Spleen (tissue), 11 donors: ENCODE data around the gene FAM171A2. TPM values are rescaled to one million over a fixed set of nuclear protein-coding genes. Genes with fewer than 3 reads are reported as not detected.
"Not testable (repeated sequence)": the region's sequence is repeated elsewhere in the genome, so short reads cannot be mapped to it uniquely, and the experiment has no call there.

Experiments used
- DNase-seq: peaks from one replicate; pipeline ENCODE4 v3.0.0-alpha.2; 2020
- H3K27ac ChIP-seq, 8 donors: fragments of 200-600 bp; sonication (generic) in 7 of 8; 1 replicate in 4 of 8; 2 replicates in 4 of 8; pipeline versions ENCODE4 v1.5.0 to v1.8.0; 2016 to 2021; ENCODE audit warnings: inconsistent platforms in 4 of 8, mild to moderate bottlenecking in 4 of 8, moderate library complexity in 1 of 8
- H3K27me3 ChIP-seq, 7 donors: fragments of 200-600 bp; sonication (generic) in 6 of 7; replicated peaks in 1 of 7; 1 replicate in 4 of 7; 2 replicates in 3 of 7; pipeline versions ENCODE4 v1.5.0 to v1.8.0; 2016 to 2021; ENCODE audit warnings: inconsistent platforms in 3 of 7, mild to moderate bottlenecking in 1 of 7
- H3K36me3 ChIP-seq, 6 donors: fragments of 200-600 bp; sonication (generic) in 5 of 6; 1 replicate in 4 of 6; 2 replicates in 2 of 6; pipeline versions ENCODE4 v1.5.0 to v1.8.0; 2016 to 2021; ENCODE audit warnings: inconsistent platforms in 2 of 6
- H3K4me1 ChIP-seq, 6 donors: fragments of 200-600 bp; sonication (generic) in 5 of 6; 1 replicate in 3 of 6; 2 replicates in 3 of 6; pipeline versions ENCODE4 v1.5.0 to v1.8.0; 2016 to 2021; ENCODE audit warnings: inconsistent platforms in 3 of 6
- H3K4me3 ChIP-seq, 8 donors: fragments of 200-600 bp; sonication (generic) in 7 of 8; 1 replicate in 4 of 8; 2 replicates in 4 of 8; pipeline versions ENCODE4 v1.5.0 to v1.8.0; 2016 to 2021; ENCODE audit warnings: inconsistent platforms in 4 of 8, mild to moderate bottlenecking in 4 of 8, moderate library complexity in 2 of 8
- H3K9me3 ChIP-seq, 8 donors: fragments of 200-600 bp; sonication (generic) in 7 of 8; 1 replicate in 4 of 8; 2 replicates in 4 of 8; pipeline versions ENCODE4 v1.5.0 to v1.8.0; 2016 to 2021; ENCODE audit warnings: inconsistent platforms in 4 of 8
- CTCF ChIP-seq, 11 experiments: fragments of 200-600 bp in 7 of 11; fragments of 450-650 bp in 4 of 11; sonication (generic) in 4 of 11; IDR thresholded peaks in 8 of 11; conservative IDR thresholded peaks in 3 of 11; 1 replicate in 7 of 11; 2 replicates in 4 of 11; pipeline versions ENCODE4 v1.4.0 to v1.8.0; 2016 to 2021; ENCODE audit warnings: antibody characterized with exemption in 11 of 11, inconsistent platforms in 4 of 11, mild to moderate bottlenecking in 1 of 11
- POLR2A ChIP-seq, 3 donors: fragments of 450-650 bp; IDR thresholded peaks; one replicate each; pipeline ENCODE4 v1.5.1; 2017; ENCODE audit warnings: antibody characterized with exemption in 3 of 3, mild to moderate bottlenecking in 1 of 3
- POLR2AphosphoS5 ChIP-seq, 3 donors: sonication (generic); formaldehyde crosslinking; IDR thresholded peaks; one replicate each; pipeline ENCODE4 v1.5.1; 2017; ENCODE audit warnings: antibody characterized with exemption in 3 of 3
- WGBS, 5 donors: extraction: QIAGEN DNeasy Blood & Tissue Kit in 3 of 5; methylation state at CpG; one replicate each; pipeline versions ENCODE4 v1.1.5 to v1.1.7; 2013 to 2018; 5-methylcytosine and 5-hydroxymethylcytosine counted together
- intact Hi-C: fragments of 100-400 bp; cut with DNase I; formaldehyde crosslinking; loops from one replicate; pipeline ENCODE4 v1.15.0; 2023; ENCODE audit warnings: low total_unique reads
- polyA plus RNA-seq, 3 donors: library from polyadenylated mRNA; stranded (reverse); fragments of 200-250 nt; gene quantifications; one replicate each; pipeline ENCODE4 v1.2.1, GENCODE V29; 2013
- total RNA-seq, 7 donors: library from RNA; depleted of rRNA in 3 of 7; stranded (reverse); fragments of >200 nt in 3 of 7; fragmentation: NEBNext Ultra II Directional in 4 of 7; extraction: Animal tissue kit (Norgen Biotek cat#: 25700) in 4 of 7; gene quantifications; one replicate each; pipeline versions ENCODE4 v1.1.0 to v1.2.1, GENCODE V29; 2016 to 2021
- donor health status: healthy with polysubstance abuse.
- donor health status: DM: no; HTN: no; CAD: no; lungs with moderate emphysema.
- donor health status: DM: no; HTN: no; CAD: no.
- donor health status: Bipolar disorder and iron deficiency.
- donor health status: healthy.
- donor health status: DM: no; HTN: no; CAD: no.
- donor health status: DM: yes; HTN: yes; CAD: no.

The FAM171A2 gene
- total and polyA plus RNA-seq, 10 donors = 0.11 to 2.5 (median 0.67) TPM

- intact Hi-C loops = no loop called here
- Histone ChIP-seq H3K36me3 (no peaks in the 10 kb centered on the region), H3K27ac (peak overlapping the region in 3 of 8 donors; percentile 74 to 86 (median 78)), H3K4me1 (peaks cover 12 to 74% (median 54%) of the 10 kb centered on the region in 6 donors), H3K9me3 (no peaks in the 10 kb centered on the region), H3K27me3 (no peaks in the 10 kb centered on the region), H3K4me3 (no peak overlapping the region)
- 2 to 8% (median 6%) methylated on average over 7 of the region's 7 CpGs for WGBS, 5 donors
- DNase-seq = peak; percentile 77
- TF ChIP-seq POLR2AphosphoS5 (IDR thresholded peaks at IDR 0.05) (peak in 1 of 3 donors; percentile 17), CTCF (IDR thresholded peaks at IDR 0.05 in 8 of 11, conservative IDR thresholded peaks at IDR 0.05 in 3 of 11) (peak; percentile 52 to 88 (median 84)), POLR2A (IDR thresholded peaks at IDR 0.05) (no peak)
Measured at GRCh38 chr17:44331249-44331760, 32.3 kb downstream of the FAM171A2 start.

GRCh38 chr17:44330263-44330662, 33.4 kb downstream of the FAM171A2 start:
- intact Hi-C loops, H3K36me3 ChIP-seq: not testable (repeated sequence)
- 79 to 96% (median 95%) methylated on average over 5 of the region's 5 CpGs for WGBS, 5 donors

GRCh38 chr17:44329516-44329915, 34.1 kb downstream of the FAM171A2 start:
- H3K36me3 ChIP-seq, H3K27me3 ChIP-seq, H3K27ac ChIP-seq, intact Hi-C loops, H3K9me3 ChIP-seq, H3K4me3 ChIP-seq, DNase-seq: not testable (repeated sequence)
- WGBS, 5 donors = 86 to 99% (median 92%) methylated on average over 7 of the region's 7 CpGs
- H3K4me1 ChIP-seq = peaks cover 13 to 71% (median 53%) of the 10 kb centered on the region in 6 donors

More at GRCh38 chr17:44330263-44330662, 33.4 kb downstream of the FAM171A2 start:
- not testable (repeated sequence) for H3K27ac ChIP-seq, H3K9me3 ChIP-seq, H3K27me3 ChIP-seq, DNase-seq, H3K4me3 ChIP-seq
- H3K4me1 ChIP-seq = peaks cover 17 to 74% (median 57%) of the 10 kb centered on the region in 6 donors

- H3K4me3 ChIP-seq = no peak overlapping the region
- DNase-seq = no peak
- H3K9me3 ChIP-seq = no peaks in the 10 kb centered on the region
- TF ChIP-seq CTCF (IDR thresholded peaks at IDR 0.05 in 8 of 11, conservative IDR thresholded peaks at IDR 0.05 in 3 of 11) (no peak), POLR2AphosphoS5 (IDR thresholded peaks at IDR 0.05) (no peak), POLR2A (IDR thresholded peaks at IDR 0.05) (no peak)
- no peaks in the 10 kb centered on the region for H3K27me3 ChIP-seq
- no peak overlapping the region for H3K27ac ChIP-seq
- WGBS, 5 donors = 72 to 81% (median 74%) methylated on average over 7 of the region's 7 CpGs
- intact Hi-C loops = no loop called here
- no peaks in the 10 kb centered on the region for H3K36me3 ChIP-seq
- peaks cover 20 to 71% (median 53%) of the 10 kb centered on the region in 6 donors for H3K4me1 ChIP-seq
Measured at GRCh38 chr17:44327715-44328449, 35.8 kb downstream of the FAM171A2 start.

GRCh38 chr17:44326861-44327444, 36.7 kb downstream of the FAM171A2 start:
- Histone ChIP-seq H3K9me3 (no peaks in the 10 kb centered on the region), H3K36me3 (peaks cover 0 to 8% (median 6%) of the 10 kb centered on the region in 6 donors), H3K4me1 (peaks cover 20 to 71% (median 53%) of the 10 kb centered on the region in 6 donors), H3K4me3 (peak overlapping the region in 5 of 8 donors; percentile 25 to 99 (median 98)), H3K27me3 (no peaks in the 10 kb centered on the region), H3K27ac (peak overlapping the region in 6 of 8 donors; percentile 22 to 98 (median 93))
- TF ChIP-seq CTCF (IDR thresholded peaks at IDR 0.05 in 8 of 11, conservative IDR thresholded peaks at IDR 0.05 in 3 of 11) = peak in 2 of 11 experiments; percentile 14 to 39
- TF ChIP-seq POLR2A (IDR thresholded peaks at IDR 0.05) = no peak
- TF ChIP-seq POLR2AphosphoS5 (IDR thresholded peaks at IDR 0.05) = peak; percentile 83 to 91 (median 90)
- 27 to 39% (median 30%) methylated on average over 26 to 31 of the region's 31 CpGs for WGBS, 5 donors
- peak; percentile 99 for DNase-seq
- intact Hi-C loops = no loop called here
